GM12865 (cell line): ENCODE data around the gene TRIM25.

Experiments
- DNase-seq: peaks from one replicate; pipeline ENCODE4 v3.0.0; 2010; ENCODE audit warnings: low read depth
- H3K4me3 ChIP-seq: 2 replicates; pipeline ENCODE4 v1.5.1; 2011; ENCODE audit warnings: mild to moderate bottlenecking, low read depth, low read length, control low read depth
- CTCF ChIP-seq: IDR thresholded peaks from 2 replicates; pipeline ENCODE4 v1.5.1; 2011; ENCODE audit warnings: low read length, control low read depth, low read depth, inconsistent platforms; ENCODE audit not compliant: insufficient read depth; ENCODE audit errors: missing control alignments

TRIM25 gene

GRCh38 chr17:56868716-56869115 is 45.1 kb downstream of the TRIM25 start:
- DNase-seq: no peak
- TF ChIP-seq CTCF: no peak
- H3K4me3 ChIP-seq: no peak overlapping the region

GRCh38 chr17:56867948-56868376 is 45.9 kb downstream of the TRIM25 start:
- H3K4me3 ChIP-seq: no peak overlapping the region
- TF ChIP-seq CTCF: no peak
- DNase-seq: no peak

- no peak for DNase-seq
- peak; percentile 6 for TF ChIP-seq CTCF
- no peak overlapping the region for H3K4me3 ChIP-seq
These were observed 47.4 kb downstream of the TRIM25 start for GRCh38 chr17:56866496-56866895.

- no peak overlapping the region for H3K4me3 ChIP-seq
- DNase-seq: no peak
- no peak for TF ChIP-seq CTCF
These were observed 47.8 kb downstream of the TRIM25 start for GRCh38 chr17:56866076-56866475.

GRCh38 chr17:56863974-56864373 is 49.9 kb downstream of the TRIM25 start:
- no peak for TF ChIP-seq CTCF
- H3K4me3 ChIP-seq: no peak overlapping the region
- DNase-seq: no peak

- TF ChIP-seq CTCF: no peak
- DNase-seq: no peak
- no peak overlapping the region for H3K4me3 ChIP-seq
These were observed 52.0 kb downstream of the TRIM25 start for GRCh38 chr17:56861899-56862298.

GRCh38 chr17:56851008-56851407 is 62.8 kb downstream of the TRIM25 start:
- TF ChIP-seq CTCF: no peak
- H3K4me3 ChIP-seq: no peak overlapping the region
- DNase-seq: no peak
